ENCODE measurements around the gene HS3ST2. TPM values are rescaled to one million over a fixed set of nuclear protein-coding genes. Genes with fewer than 3 reads are reported as not detected.

HS3ST2 gene
- total and polyA plus RNA-seq, 2 of the 8 experiments (the other 6 are each of a cell fraction or from before 2014, with no cell fraction given) = 1.7 to 3.7 TPM

DNA sequence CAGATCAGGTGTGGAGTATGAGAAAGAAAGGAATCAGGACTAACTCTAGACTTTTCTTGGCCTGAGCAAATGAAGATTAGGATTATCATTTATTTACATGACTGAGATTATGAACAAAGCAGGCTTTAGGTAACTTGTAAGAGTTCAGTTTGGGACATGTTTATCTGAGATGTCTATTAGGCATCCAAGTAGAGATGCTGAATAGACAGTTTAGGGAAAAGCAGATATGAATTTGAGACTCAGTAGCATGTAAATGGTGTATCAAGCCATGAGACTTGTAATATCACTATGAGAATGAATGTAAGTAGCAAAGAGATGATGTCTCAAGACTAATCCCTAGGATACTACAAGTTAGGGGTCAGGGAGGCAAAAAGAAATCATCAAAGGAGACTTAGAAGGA, 8.6 kb upstream of the HS3ST2 start:
- Histone ChIP-seq H2AFZ (ENCODE audit: low read length) (no peak overlapping the region), H3K9me3 (ENCODE audit: insufficient read depth in 2 of 2, low read depth in 1 of 2, low read length in 1 of 2) (no peaks in the 10 kb centered on the region), H3K79me1 (ENCODE audit: low read depth, low read length) (no peaks in the 10 kb centered on the region), H4K20me1 (replicated peaks in 1 of 2; ENCODE audit: control insufficient read depth in 1 of 2, insufficient read depth in 2 of 2, low read length in 2 of 2) (no peaks in the 10 kb centered on the region), H3K18ac (ENCODE audit: extremely low read depth, low read length) (no peak overlapping the region), H2BK15ac (ENCODE audit: low read length) (no peak overlapping the region), H3K27ac (ENCODE audit: low read depth, low read length) (no peak overlapping the region), H4K91ac (replicated peaks; ENCODE audit: insufficient read length, low read length) (no peak overlapping the region), H2BK12ac (ENCODE audit: low read depth, low read length) (no peak overlapping the region), H3K56ac (replicated peaks; ENCODE audit: insufficient read length, low read depth, low read length) (no peak overlapping the region), H3K4me1 (replicated peaks in 1 of 4; ENCODE audit: control insufficient read depth in 3 of 4, insufficient read depth in 4 of 4, low read length in 3 of 4) (no peaks in the 10 kb centered on the region), H3K4ac (replicated peaks; ENCODE audit: insufficient read length, low read depth, low read length) (no peak overlapping the region), H3K23me2 (ENCODE audit: low read depth, low read length) (no peaks in the 10 kb centered on the region), H3K9ac (replicated peaks in 1 of 4; ENCODE audit: extremely low read depth in 1 of 4, low read depth in 3 of 4, low read length in 3 of 4) (no peak overlapping the region), H4K8ac (ENCODE audit: extremely low read depth, insufficient read depth, low read length) (no peak overlapping the region), H3K23ac (ENCODE audit: insufficient read length) (no peak overlapping the region), H3K14ac (ENCODE audit: insufficient read length) (no peak overlapping the region), H2AK5ac (ENCODE audit: low read depth, low read length) (no peak overlapping the region), H4K5ac (ENCODE audit: insufficient read length, low read depth, low read length) (no peak overlapping the region), H2BK5ac (ENCODE audit: low read depth, low read length) (no peak overlapping the region), H3K36me3 (ENCODE audit: control insufficient read depth in 2 of 4, insufficient read depth in 4 of 4, low read length in 3 of 4) (no peaks in the 10 kb centered on the region), H2BK120ac (replicated peaks; ENCODE audit: low read depth, low read length) (no peak overlapping the region), H3K79me2 (ENCODE audit: control insufficient read depth in 1 of 2, insufficient read depth in 2 of 2, low read length in 2 of 2) (no peaks in the 10 kb centered on the region), H3K4me2 (ENCODE audit: insufficient read depth in 1 of 2, low read depth in 2 of 2, low read length in 2 of 2) (no peak overlapping the region), H2BK20ac (ENCODE audit: low read length) (no peak overlapping the region), H3K4me3 (ENCODE audit: extremely low read depth in 1 of 4, insufficient read depth in 2 of 4, low read depth in 3 of 4, low read length in 4 of 4) (no peak overlapping the region), H3K27me3 (replicated peaks in 1 of 4; ENCODE audit: control insufficient read depth in 3 of 4, extremely low read depth in 1 of 4, insufficient read depth in 3 of 4, low read length in 3 of 4) (no peaks in the 10 kb centered on the region)
- DNase-seq (ENCODE audit: low read depth in 1 of 2, low spot score in 2 of 2) = no peak
- TF ChIP-seq BRCA1 (IDR thresholded peaks at IDR 0.05; ENCODE audit: low read depth, low read length) (no peak), RAD21 (IDR thresholded peaks at IDR 0.05 in 1 of 2, conservative IDR thresholded peaks at IDR 0.05 in 1 of 2; ENCODE audit: low read depth in 2 of 2, low read length in 2 of 2) (no peak)
- ChIA-PET POLR2A (ENCODE audit: partially characterized antibody) (no interaction called here), CTCF (ENCODE audit: partially characterized antibody) (no interaction called here)
- FAIRE-seq = no peak
